Thyroid gland (tissue), 4 donors: Measurements from ENCODE around the gene NECTIN1.

ENCODE experiments used
- POLR2A ChIP-seq, 2 donors: fragments of 450-650 bp; IDR thresholded peaks; one replicate each; pipeline ENCODE4 v1.6.1; 2017; ENCODE audit warnings: antibody characterized with exemption in 2 of 2, mild to moderate bottlenecking in 2 of 2, moderate library complexity in 1 of 2
- TF ChIP-seq, protein P1 (sequence below), 6 experiments: fragments of 200-600 bp in 3 of 6; fragments of 450-650 bp in 3 of 6; sonication (generic) in 3 of 6; IDR thresholded peaks; one replicate each; pipeline ENCODE4 v1.5.1; 2016 to 2019; ENCODE audit warnings: antibody characterized with exemption in 6 of 6, mild to moderate bottlenecking in 2 of 6, inconsistent platforms in 1 of 6, moderate library complexity in 1 of 6

DNA sequence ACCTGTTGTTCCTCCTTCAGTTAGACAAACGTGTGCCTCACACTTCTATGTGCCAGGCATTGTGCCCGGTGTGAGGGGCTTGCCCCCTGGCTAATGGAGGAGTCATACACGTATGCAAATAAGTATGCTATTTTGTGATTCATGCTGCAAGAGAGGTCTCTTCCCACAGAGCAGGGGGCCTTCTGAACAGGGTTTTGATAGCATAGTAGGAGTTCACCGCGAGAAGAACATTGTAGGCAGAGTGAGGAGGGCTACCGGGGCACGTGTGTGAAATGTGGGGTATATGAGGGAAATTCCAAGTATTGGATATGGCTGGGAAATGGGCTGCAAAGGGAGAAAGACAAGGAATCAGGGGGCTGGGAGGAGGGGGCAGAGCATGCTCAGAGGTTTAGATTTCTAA lies 84.5 kb downstream of the NECTIN1 start:
- TF ChIP-seq POLR2A (IDR thresholded peaks at IDR 0.05): no peak
- TF ChIP-seq, protein P1, sequence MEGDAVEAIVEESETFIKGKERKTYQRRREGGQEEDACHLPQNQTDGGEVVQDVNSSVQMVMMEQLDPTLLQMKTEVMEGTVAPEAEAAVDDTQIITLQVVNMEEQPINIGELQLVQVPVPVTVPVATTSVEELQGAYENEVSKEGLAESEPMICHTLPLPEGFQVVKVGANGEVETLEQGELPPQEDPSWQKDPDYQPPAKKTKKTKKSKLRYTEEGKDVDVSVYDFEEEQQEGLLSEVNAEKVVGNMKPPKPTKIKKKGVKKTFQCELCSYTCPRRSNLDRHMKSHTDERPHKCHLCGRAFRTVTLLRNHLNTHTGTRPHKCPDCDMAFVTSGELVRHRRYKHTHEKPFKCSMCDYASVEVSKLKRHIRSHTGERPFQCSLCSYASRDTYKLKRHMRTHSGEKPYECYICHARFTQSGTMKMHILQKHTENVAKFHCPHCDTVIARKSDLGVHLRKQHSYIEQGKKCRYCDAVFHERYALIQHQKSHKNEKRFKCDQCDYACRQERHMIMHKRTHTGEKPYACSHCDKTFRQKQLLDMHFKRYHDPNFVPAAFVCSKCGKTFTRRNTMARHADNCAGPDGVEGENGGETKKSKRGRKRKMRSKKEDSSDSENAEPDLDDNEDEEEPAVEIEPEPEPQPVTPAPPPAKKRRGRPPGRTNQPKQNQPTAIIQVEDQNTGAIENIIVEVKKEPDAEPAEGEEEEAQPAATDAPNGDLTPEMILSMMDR (IDR thresholded peaks at IDR 0.05): no peak
